ENCODE data around the gene ELN. TPM values are rescaled to one million over a fixed set of nuclear protein-coding genes. Genes with fewer than 3 reads are reported as not detected.

The ELN gene
- polyA plus RNA-seq, 1 experiment: 2.1 TPM

- Histone ChIP-seq H3K27ac (ENCODE audit: low read depth, low read length) (no peak overlapping the region), H3K9me3 (ENCODE audit: control insufficient read depth, insufficient read depth, low read length) (no peaks in the 10 kb centered on the region; the same call in 1 of the 2 replicates), H3K4me3 (ENCODE audit: low read depth, low read length) (no peak overlapping the region), H3K27me3 (ENCODE audit: control insufficient read depth, insufficient read depth, low read length) (no peaks in the 10 kb centered on the region)
- ChIA-PET CTCF (interaction anchor here (0.7 to 1.6 kb wide), 2 partner anchors 11 to 30 kb away, joined by 4 to 10 read pairs; no protein-coding TSS in a partner anchor), POLR2A (no interaction called here)
- DNase-seq (ENCODE audit: low read depth, low spot score): no peak
- TF ChIP-seq CTCF (IDR thresholded peaks at IDR 0.05; ENCODE audit: low read depth, low read length): no peak
Observed at GRCh38 chr7:74037609-74038008, 9.6 kb downstream of the ELN start.

- TF ChIP-seq CTCF (IDR thresholded peaks at IDR 0.05; ENCODE audit: low read depth, low read length): no peak
- CTCF ChIA-PET: interaction anchor here (0.6 to 1.6 kb wide), 2 partner anchors 12 to 160 kb away, joined by 4 to 10 read pairs; no protein-coding TSS in a partner anchor
- H3K27ac ChIP-seq (ENCODE audit: low read depth, low read length): no peak overlapping the region
- DNase-seq (ENCODE audit: low read depth, low spot score): no peak
- no peaks in the 10 kb centered on the region for H3K27me3 ChIP-seq (ENCODE audit: control insufficient read depth, insufficient read depth, low read length)
- H3K9me3 ChIP-seq (ENCODE audit: control insufficient read depth, insufficient read depth, low read length): no peaks in the 10 kb centered on the region; the same call in 1 of the 2 replicates
- H3K4me3 ChIP-seq (ENCODE audit: low read depth, low read length): no peak overlapping the region
- POLR2A ChIA-PET: interaction anchor here (0.6 kb wide), 1 partner anchor 234 kb away, joined by 4 read pairs; no protein-coding TSS in a partner anchor
Observed at GRCh38 chr7:74038194-74038961, 10.4 kb downstream of the ELN start.

GRCh38 chr7:74039337-74039736, 11.4 kb downstream of the ELN start:
- DNase-seq (ENCODE audit: low read depth, low spot score): no peak
- ChIA-PET POLR2A (no interaction called here), CTCF (interaction anchor here (1.6 kb wide), 1 partner anchor 13 kb away, joined by 8 read pairs; no protein-coding TSS in a partner anchor)
- Histone ChIP-seq H3K9me3 (ENCODE audit: control insufficient read depth, insufficient read depth, low read length) (no peaks in the 10 kb centered on the region), H3K27me3 (ENCODE audit: control insufficient read depth, insufficient read depth, low read length) (no peaks in the 10 kb centered on the region), H3K27ac (ENCODE audit: low read depth, low read length) (no peak overlapping the region), H3K4me3 (ENCODE audit: low read depth, low read length) (no peak overlapping the region)
- TF ChIP-seq CTCF (IDR thresholded peaks at IDR 0.05; ENCODE audit: low read depth, low read length): no peak

- Histone ChIP-seq H3K27me3 (ENCODE audit: control insufficient read depth, insufficient read depth, low read length) (no peaks in the 10 kb centered on the region), H3K9me3 (ENCODE audit: control insufficient read depth, insufficient read depth, low read length) (no peaks in the 10 kb centered on the region; the same call in 1 of the 2 replicates), H3K27ac (ENCODE audit: low read depth, low read length) (no peak overlapping the region), H3K4me3 (ENCODE audit: low read depth, low read length) (no peak overlapping the region)
- TF ChIP-seq CTCF (IDR thresholded peaks at IDR 0.05; ENCODE audit: low read depth, low read length): no peak
- CTCF ChIA-PET: interaction anchor here (1.6 kb wide), 1 partner anchor 13 kb away, joined by 8 read pairs; no protein-coding TSS in a partner anchor
- POLR2A ChIA-PET: no interaction called here
- DNase-seq (ENCODE audit: low read depth, low spot score): no peak
Observed at GRCh38 chr7:74040101-74040790, 12.3 kb downstream of the ELN start.
